ENCODE measurements around the gene DNAJC16. TPM values are rescaled to one million over a fixed set of nuclear protein-coding genes. Genes with fewer than 3 reads are reported as not detected.
A peak's percentile ranks its signal among the peaks of the same experiment; 100 is the strongest.

Gene DNAJC16
- total and polyA plus RNA-seq, 2 of the 13 experiments (the other 11 are each of a cell fraction or from before 2014, with no cell fraction given) = 11.4 to 15.4 TPM

DNA sequence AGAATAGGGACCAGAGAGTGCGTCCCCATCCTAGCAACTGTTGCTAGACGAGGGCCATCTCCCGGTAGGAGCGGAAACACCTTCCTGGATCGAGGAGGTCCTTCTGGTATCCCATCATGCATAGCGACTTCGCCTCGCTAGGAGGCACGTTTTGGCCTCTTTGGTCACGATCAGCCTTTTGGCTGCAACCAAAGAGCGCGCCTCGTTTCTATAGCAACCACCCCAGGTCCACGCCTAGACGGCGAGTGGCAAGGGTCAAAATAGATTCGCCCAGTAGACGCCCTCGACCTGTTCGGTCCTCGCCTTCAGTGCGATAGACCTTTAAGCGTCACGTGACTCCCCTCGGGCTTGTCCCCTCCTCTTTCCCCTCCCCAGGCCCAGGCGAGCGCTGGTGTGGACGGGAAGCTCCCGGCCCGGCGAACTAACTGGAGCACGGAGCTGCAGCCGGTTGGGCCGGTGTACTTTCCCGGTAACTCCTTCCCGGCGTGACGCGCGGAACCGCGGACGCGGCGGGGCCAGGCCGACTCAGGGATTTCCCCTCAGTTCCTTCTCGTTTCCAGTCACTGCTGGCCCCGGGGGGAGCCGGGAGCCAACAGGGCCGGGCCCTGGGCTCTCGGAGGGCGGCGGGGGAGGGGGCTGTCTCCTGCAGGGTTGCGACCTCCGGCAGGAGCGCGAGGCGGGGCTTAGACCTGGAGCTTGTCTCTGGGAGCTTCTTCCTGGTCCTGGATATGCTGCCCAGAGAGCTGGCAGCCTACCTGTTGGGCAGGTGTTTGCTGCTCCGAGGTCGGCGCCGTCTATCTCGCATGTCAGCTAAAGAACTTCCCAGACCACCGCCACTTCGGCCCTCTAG lies at the start of gene DNAJC16 (continued):
- TF ChIP-seq SATB2 (CRISPR knock-in tag; IDR thresholded peaks at IDR 0.05) (no peak), CHD2 (IDR thresholded peaks at IDR 0.05; ENCODE audit: low read depth, low read length) (no peak), ZNF720 (CRISPR knock-in tag; IDR thresholded peaks at IDR 0.05) (no peak), RFX5 (IDR thresholded peaks at IDR 0.05; ENCODE audit: low read depth, low read length) (no peak), ZKSCAN8 (CRISPR knock-in tag; IDR thresholded peaks at IDR 0.05; ENCODE audit: borderline replicate concordance) (peak; percentile 44; the same call in 1 of the 2 replicates), CEBPB (IDR thresholded peaks at IDR 0.05; ENCODE audit: borderline replicate concordance, low read depth, low read length) (0 out of 2 replicates have a peak, but pooled peaks have one; percentile 5), SMARCE1 (IDR thresholded peaks at IDR 0.05; ENCODE audit: borderline replicate concordance) (no peak), HOXA9 (CRISPR knock-in tag; IDR thresholded peaks at IDR 0.05; ENCODE audit: borderline replicate concordance) (no peak), RORA (CRISPR knock-in tag; IDR thresholded peaks at IDR 0.05) (no peak), CBFB (CRISPR knock-in tag; IDR thresholded peaks at IDR 0.05) (peak; percentile 61), ZNF850 (CRISPR knock-in tag; conservative IDR thresholded peaks at IDR 0.05) (no peak), ZBTB7B (CRISPR knock-in tag; IDR thresholded peaks at IDR 0.05) (peak; percentile 64; the same call in 1 of the 2 replicates), KLF6 (CRISPR knock-in tag; IDR thresholded peaks at IDR 0.05) (no peak), SALL1 (CRISPR knock-in tag; IDR thresholded peaks at IDR 0.05) (peak; percentile 86), ZSCAN22 (CRISPR knock-in tag; IDR thresholded peaks at IDR 0.05) (no peak), SRSF1 (optimal IDR thresholded peaks at IDR 0.05; ENCODE audit: low read depth, low read length) (peak; percentile 76), RELA (CRISPR knock-in tag; IDR thresholded peaks at IDR 0.05) (no peak; the same call in 1 of the 2 replicates), ZNF790 (CRISPR knock-in tag; IDR thresholded peaks at IDR 0.05; ENCODE audit: borderline replicate concordance) (no peak), ZNF878 (CRISPR knock-in tag; IDR thresholded peaks at IDR 0.05) (no peak)
- TF ChIP-seq, protein P1, sequence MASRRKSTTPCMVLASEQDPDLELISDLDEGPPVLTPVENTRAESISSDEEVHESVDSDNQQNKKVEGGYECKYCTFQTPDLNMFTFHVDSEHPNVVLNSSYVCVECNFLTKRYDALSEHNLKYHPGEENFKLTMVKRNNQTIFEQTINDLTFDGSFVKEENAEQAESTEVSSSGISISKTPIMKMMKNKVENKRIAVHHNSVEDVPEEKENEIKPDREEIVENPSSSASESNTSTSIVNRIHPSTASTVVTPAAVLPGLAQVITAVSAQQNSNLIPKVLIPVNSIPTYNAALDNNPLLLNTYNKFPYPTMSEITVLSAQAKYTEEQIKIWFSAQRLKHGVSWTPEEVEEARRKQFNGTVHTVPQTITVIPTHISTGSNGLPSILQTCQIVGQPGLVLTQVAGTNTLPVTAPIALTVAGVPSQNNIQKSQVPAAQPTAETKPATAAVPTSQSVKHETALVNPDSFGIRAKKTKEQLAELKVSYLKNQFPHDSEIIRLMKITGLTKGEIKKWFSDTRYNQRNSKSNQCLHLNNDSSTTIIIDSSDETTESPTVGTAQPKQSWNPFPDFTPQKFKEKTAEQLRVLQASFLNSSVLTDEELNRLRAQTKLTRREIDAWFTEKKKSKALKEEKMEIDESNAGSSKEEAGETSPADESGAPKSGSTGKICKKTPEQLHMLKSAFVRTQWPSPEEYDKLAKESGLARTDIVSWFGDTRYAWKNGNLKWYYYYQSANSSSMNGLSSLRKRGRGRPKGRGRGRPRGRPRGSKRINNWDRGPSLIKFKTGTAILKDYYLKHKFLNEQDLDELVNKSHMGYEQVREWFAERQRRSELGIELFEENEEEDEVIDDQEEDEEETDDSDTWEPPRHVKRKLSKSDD (CRISPR knock-in tag; IDR thresholded peaks at IDR 0.05; ENCODE audit: low read depth) = peak; percentile 58; the same call in 1 of the 2 replicates
- TF ChIP-seq, protein P2, sequence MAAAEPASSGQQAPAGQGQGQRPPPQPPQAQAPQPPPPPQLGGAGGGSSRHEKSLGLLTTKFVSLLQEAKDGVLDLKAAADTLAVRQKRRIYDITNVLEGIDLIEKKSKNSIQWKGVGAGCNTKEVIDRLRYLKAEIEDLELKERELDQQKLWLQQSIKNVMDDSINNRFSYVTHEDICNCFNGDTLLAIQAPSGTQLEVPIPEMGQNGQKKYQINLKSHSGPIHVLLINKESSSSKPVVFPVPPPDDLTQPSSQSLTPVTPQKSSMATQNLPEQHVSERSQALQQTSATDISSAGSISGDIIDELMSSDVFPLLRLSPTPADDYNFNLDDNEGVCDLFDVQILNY (CRISPR knock-in tag; conservative IDR thresholded peaks at IDR 0.05) = no peak; the same call in 1 of the 2 replicates
- TF ChIP-seq, protein P3, sequence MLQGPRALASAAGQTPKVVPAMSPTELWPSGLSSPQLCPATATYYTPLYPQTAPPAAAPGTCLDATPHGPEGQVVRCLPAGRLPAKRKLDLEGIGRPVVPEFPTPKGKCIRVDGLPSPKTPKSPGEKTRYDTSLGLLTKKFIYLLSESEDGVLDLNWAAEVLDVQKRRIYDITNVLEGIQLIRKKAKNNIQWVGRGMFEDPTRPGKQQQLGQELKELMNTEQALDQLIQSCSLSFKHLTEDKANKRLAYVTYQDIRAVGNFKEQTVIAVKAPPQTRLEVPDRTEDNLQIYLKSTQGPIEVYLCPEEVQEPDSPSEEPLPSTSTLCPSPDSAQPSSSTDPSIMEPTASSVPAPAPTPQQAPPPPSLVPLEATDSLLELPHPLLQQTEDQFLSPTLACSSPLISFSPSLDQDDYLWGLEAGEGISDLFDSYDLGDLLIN (CRISPR knock-in tag; IDR thresholded peaks at IDR 0.05; ENCODE audit: borderline replicate concordance) = no peak
- TF ChIP-seq, protein P4, sequence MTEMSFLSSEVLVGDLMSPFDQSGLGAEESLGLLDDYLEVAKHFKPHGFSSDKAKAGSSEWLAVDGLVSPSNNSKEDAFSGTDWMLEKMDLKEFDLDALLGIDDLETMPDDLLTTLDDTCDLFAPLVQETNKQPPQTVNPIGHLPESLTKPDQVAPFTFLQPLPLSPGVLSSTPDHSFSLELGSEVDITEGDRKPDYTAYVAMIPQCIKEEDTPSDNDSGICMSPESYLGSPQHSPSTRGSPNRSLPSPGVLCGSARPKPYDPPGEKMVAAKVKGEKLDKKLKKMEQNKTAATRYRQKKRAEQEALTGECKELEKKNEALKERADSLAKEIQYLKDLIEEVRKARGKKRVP (CRISPR knock-in tag; IDR thresholded peaks at IDR 0.05) = no peak

Data from HepG2 (cell line).